Neuronal stem cell (in vitro differentiated cells): ENCODE measurements around the gene FRAT2.

ENCODE experiments used
- DNase-seq: peaks from one replicate; pipeline ENCODE4 v3.0.0-alpha.2; 2013; ENCODE audit warnings: low spot score
- H2AFZ ChIP-seq: one replicate; pipeline ENCODE4 v1.6.1; 2013; ENCODE audit warnings: mild to moderate bottlenecking, low read length, inconsistent platforms
- H2AK5ac ChIP-seq: 2 replicates; pipeline ENCODE4 v1.6.1; 2013; ENCODE audit warnings: low read depth, mild to moderate bottlenecking, inconsistent platforms, low read length, moderate library complexity, mixed read lengths
- H2BK120ac ChIP-seq: 2 replicates; pipeline ENCODE4 v1.6.1; 2013; ENCODE audit warnings: low read depth, mild to moderate bottlenecking, inconsistent platforms, low read length, moderate library complexity, mixed read lengths
- H2BK12ac ChIP-seq: one replicate; pipeline ENCODE4 v1.6.1; 2013; ENCODE audit warnings: low read length, inconsistent platforms
- H2BK15ac ChIP-seq: 2 replicates; pipeline ENCODE4 v1.6.1; 2013; ENCODE audit warnings: mild to moderate bottlenecking, low read length, inconsistent platforms, mixed read lengths
- H2BK5ac ChIP-seq: one replicate; pipeline ENCODE4 v1.6.1; 2013; ENCODE audit warnings: inconsistent platforms, mild to moderate bottlenecking, low read length, moderate library complexity
- H3K14ac ChIP-seq: one replicate; pipeline ENCODE4 v1.6.1; 2013; ENCODE audit warnings: low read length, inconsistent platforms
- H3K18ac ChIP-seq: 2 replicates; pipeline ENCODE4 v1.6.1; 2013; ENCODE audit warnings: low read length, inconsistent platforms
- H3K23ac ChIP-seq: 2 replicates; pipeline ENCODE4 v1.6.1; 2013; ENCODE audit warnings: low read depth, mild to moderate bottlenecking, mixed read lengths, low read length, inconsistent platforms; ENCODE audit not compliant: poor library complexity
- H3K27ac ChIP-seq: replicated peaks from 3 replicates; pipeline ENCODE4 v1.5.1; 2013; ENCODE audit warnings: low read length, inconsistent platforms
- H3K27me3 ChIP-seq, 3 experiments: 2 replicates each; pipeline ENCODE4 v1.6.1; 2013; ENCODE audit warnings: low read length in 3 of 3, mild to moderate bottlenecking in 2 of 3, inconsistent platforms in 1 of 3, low read depth in 1 of 3, mixed read lengths in 1 of 3, moderate library complexity in 1 of 3; ENCODE audit not compliant: control insufficient read depth in 3 of 3, insufficient read depth in 3 of 3
- H3K36me3 ChIP-seq, 2 donors: replicated peaks in 1 of 2; 2 replicates each; pipeline ENCODE4 v1.6.1; 2013; ENCODE audit warnings: low read length in 2 of 2; ENCODE audit not compliant: control insufficient read depth in 2 of 2, insufficient read depth in 2 of 2
- H3K4ac ChIP-seq: 2 replicates; pipeline ENCODE4 v1.6.1; 2013; ENCODE audit warnings: inconsistent platforms, mild to moderate bottlenecking, low read length, moderate library complexity
- H3K4me1 ChIP-seq, 2 donors: 1 replicate in 1 of 2; 2 replicates in 1 of 2; pipeline ENCODE4 v1.6.1; 2013; ENCODE audit warnings: low read length in 2 of 2, low read depth in 1 of 2; ENCODE audit not compliant: control insufficient read depth in 2 of 2, insufficient read depth in 1 of 2
- H3K4me2 ChIP-seq: one replicate; pipeline ENCODE4 v1.6.1; 2013; ENCODE audit warnings: mild to moderate bottlenecking, low read length, inconsistent platforms; ENCODE audit not compliant: insufficient read depth, poor library complexity, severe bottlenecking
- H3K4me3 ChIP-seq, 2 donors: 2 replicates each; pipeline ENCODE4 v1.5.1; 2013; ENCODE audit warnings: low read length in 2 of 2, mild to moderate bottlenecking in 2 of 2, inconsistent platforms in 1 of 2, moderate library complexity in 1 of 2
- H3K79me1 ChIP-seq: one replicate; pipeline ENCODE4 v1.6.1; 2013; ENCODE audit warnings: low read depth, mild to moderate bottlenecking, inconsistent platforms, low read length, moderate library complexity
- H3K9ac ChIP-seq: one replicate; pipeline ENCODE4 v1.6.1; 2013; ENCODE audit warnings: mild to moderate bottlenecking, low read depth, low read length, inconsistent platforms; ENCODE audit not compliant: poor library complexity
- H3K9me3 ChIP-seq, 2 donors: replicated peaks in 1 of 2; 2 replicates each; pipeline versions ENCODE3 to v1.6.1; 2013; ENCODE audit warnings: low read length in 2 of 2, mild to moderate bottlenecking in 2 of 2, inconsistent platforms in 1 of 2, low read depth in 1 of 2, mixed read lengths in 1 of 2, moderate library complexity in 1 of 2; ENCODE audit not compliant: control insufficient read depth in 2 of 2, insufficient read depth in 1 of 2
- H4K8ac ChIP-seq: one replicate; pipeline ENCODE4 v1.6.1; 2013; ENCODE audit warnings: low read depth, mild to moderate bottlenecking, inconsistent platforms, low read length, moderate library complexity
- H4K91ac ChIP-seq: one replicate; pipeline ENCODE4 v1.6.1; 2013; ENCODE audit warnings: low read length, low read depth, mild to moderate bottlenecking, inconsistent platforms; ENCODE audit not compliant: poor library complexity
- WGBS, 2 donors: extraction: QIAGEN DNeasy Blood & Tissue Kit; methylation state at CpG; one replicate each; pipeline ENCODE4 v1.1.7; 2013; ENCODE audit warnings: missing lambda C conversion rate in 2 of 2, mixed read lengths in 1 of 2; ENCODE audit not compliant: insufficient read length in 2 of 2, insufficient replicate concordance in 1 of 2; ENCODE audit errors: extremely low coverage in 2 of 2; 5-methylcytosine and 5-hydroxymethylcytosine counted together

FRAT2 gene

GRCh38 chr10:97292862-97293198 lies 41.7 kb downstream of the FRAT2 start:
- H2AK5ac ChIP-seq: no peak overlapping the region
- no peak overlapping the region for H3K14ac ChIP-seq
- no peak overlapping the region for H2BK15ac ChIP-seq
- no CpG with 5 or more reads among the region's 3 CpGs for WGBS, 2 donors
- H3K36me3 ChIP-seq: peaks cover 0 to 8% of the 10 kb centered on the region in 2 donors
- H2BK12ac ChIP-seq: no peak overlapping the region
- no peaks in the 10 kb centered on the region for H3K9me3 ChIP-seq
- H4K8ac ChIP-seq: no peak overlapping the region
- no peak for DNase-seq
- peak overlapping the region; percentile 83 for H2AFZ ChIP-seq
- H4K91ac ChIP-seq: no peak overlapping the region
- H3K4ac ChIP-seq: no peak overlapping the region
- H2BK120ac ChIP-seq: no peak overlapping the region
- no peaks in the 10 kb centered on the region for H3K4me1 ChIP-seq
- no peaks in the 10 kb centered on the region for H3K27me3 ChIP-seq
- no peak overlapping the region for H3K4me3 ChIP-seq
- no peak overlapping the region for H3K18ac ChIP-seq
- H3K9ac ChIP-seq: no peak overlapping the region
- no peak overlapping the region for H3K23ac ChIP-seq
- no peak overlapping the region for H3K4me2 ChIP-seq
- H3K79me1 ChIP-seq: no peaks in the 10 kb centered on the region
- H3K27ac ChIP-seq: no peak overlapping the region
- H2BK5ac ChIP-seq: no peak overlapping the region

- Histone ChIP-seq H4K91ac (no peak within 1 kb of the TSS), H3K27ac (peak within 1 kb of the TSS; percentile 99), H3K9me3 (no peaks in the 10 kb centered on the region), H3K4me3 (peak within 1 kb of the TSS; percentile 69 to 94), H2BK5ac (peak within 1 kb of the TSS; percentile 90), H4K8ac (no peak within 1 kb of the TSS), H3K4ac (no peak within 1 kb of the TSS), H3K79me1 (no peaks in the 10 kb centered on the region), H3K4me2 (peak within 1 kb of the TSS; percentile 54), H3K27me3 (no peaks in the 10 kb centered on the region), H2AFZ (peak within 1 kb of the TSS; percentile 93), H2BK120ac (peak within 1 kb of the TSS; percentile 82), H2BK15ac (no peak within 1 kb of the TSS), H3K23ac (peak within 1 kb of the TSS; percentile 76), H3K4me1 (no peaks in the 10 kb centered on the region), H3K9ac (peak within 1 kb of the TSS; percentile 91), H3K14ac (peak within 1 kb of the TSS; percentile 57), H3K36me3 (peaks cover 0 to 11% of the 10 kb centered on the region in 2 donors), H2BK12ac (no peak within 1 kb of the TSS), H3K18ac (peak within 1 kb of the TSS; percentile 98), H2AK5ac (no peak within 1 kb of the TSS)
- WGBS, 2 donors: no CpG with 5 or more reads among the region's 55 CpGs
- DNase-seq: peak; percentile 96
Measured at GRCh38 chr10:97292097-97292861, 42.2 kb downstream of the FRAT2 start, which contains the start of gene ARHGAP19. ARHGAP19 (minus strand) TSS chr10:97292637; CDS start chr10:97292627, 10 bp downstream.

GRCh38 chr10:97291357-97292096 lies 43.0 kb downstream of the FRAT2 start:
- DNase-seq: no peak
- no peak overlapping the region for H2AK5ac ChIP-seq

More at GRCh38 chr10:97291357-97292096, 43.0 kb downstream of the FRAT2 start:
- no CpG with 5 or more reads among the region's 25 CpGs for WGBS, 2 donors
- Histone ChIP-seq H4K8ac (no peak overlapping the region), H3K27me3 (no peaks in the 10 kb centered on the region), H2BK5ac (no peak overlapping the region), H2BK15ac (no peak overlapping the region), H2BK12ac (no peak overlapping the region), H3K79me1 (no peaks in the 10 kb centered on the region), H3K4ac (no peak overlapping the region), H3K9me3 (no peaks in the 10 kb centered on the region), H3K36me3 (peaks cover 0 to 19% of the 10 kb centered on the region in 2 donors), H3K14ac (no peak overlapping the region), H3K18ac (no peak overlapping the region), H3K4me2 (peak overlapping the region; percentile 54), H2AFZ (peak overlapping the region; percentile 93), H4K91ac (no peak overlapping the region), H2BK120ac (peak overlapping the region; percentile 82), H3K27ac (peak overlapping the region; percentile 99), H3K9ac (no peak overlapping the region), H3K4me1 (no peaks in the 10 kb centered on the region), H3K4me3 (peak overlapping the region; percentile 69 to 94), H3K23ac (no peak overlapping the region)
